Right ventricle myocardium inferior (tissue), 1 donor: ENCODE data around the gene GRID1. TPM values are rescaled to one million over a fixed set of nuclear protein-coding genes. Genes with fewer than 3 reads are reported as not detected.

ENCODE experiments used
- ATAC-seq: fragments of 200-7000 bp; cut with Tn5 transposase; one replicate; pipeline ENCODE4 v1.9.1; 2020; ENCODE audit warnings: mild to moderate bottlenecking, moderate library complexity
- DNase-seq: peaks from one replicate; pipeline ENCODE4 v3.0.0; 2021; ENCODE audit errors: missing footprints
- intact Hi-C: fragments of 100-400 bp; cut with DNase I; formaldehyde crosslinking; loops from one replicate; pipeline ENCODE4 v1.11.0; 2022
- total RNA-seq: library from RNA; stranded (reverse); fragmentation: NEBNext Ultra II Directional; extraction: Animal tissue kit (Norgen Biotek cat#: 25700); gene quantifications from one replicate; pipeline ENCODE4 v1.2.1, GENCODE V29; 2021
- donor health status: DM: no; HTN: yes; CAD: no; lungs with severe emphysema.

The GRID1 gene
- total RNA-seq, 1 donor from 2014 or later, result 1.3 TPM

DNA sequence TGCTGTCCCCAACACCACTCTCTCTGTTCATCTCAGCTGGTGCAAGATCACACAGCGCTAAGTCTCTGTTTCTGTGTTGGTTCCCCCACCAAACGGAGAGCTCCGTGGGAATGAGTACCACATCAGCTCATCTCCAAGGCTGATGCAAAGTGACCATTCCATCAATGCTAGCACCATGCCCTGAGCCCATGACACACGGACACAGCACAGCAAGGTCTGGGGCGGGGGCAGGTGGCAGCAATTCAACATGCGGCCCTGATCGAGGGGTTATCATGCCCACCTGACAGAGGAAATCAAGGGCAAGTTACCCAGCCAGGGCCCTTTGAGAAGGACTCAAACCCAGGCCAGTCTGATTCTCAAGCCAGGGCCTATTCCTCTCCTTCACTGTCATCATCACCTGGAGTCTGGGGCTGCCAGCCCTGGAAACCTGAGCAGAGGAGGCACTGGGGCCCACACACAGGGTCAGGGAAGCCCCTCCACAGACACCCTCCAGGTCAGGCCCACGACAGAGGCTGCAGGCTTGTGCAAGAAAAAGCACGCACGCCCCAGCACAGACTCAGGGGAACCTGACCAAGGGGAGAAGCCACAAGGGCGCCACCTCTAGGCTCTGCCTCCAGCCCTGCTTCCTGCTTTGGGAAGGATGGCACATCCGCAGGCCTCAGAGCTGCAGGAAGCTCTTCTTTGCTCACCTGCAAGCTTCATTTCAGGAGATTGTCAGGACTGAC is 74.8 kb downstream of the GRID1 start:
- intact Hi-C loops, result no loop called here
- ATAC-seq (no peak), DNase-seq (no peak)

DNA sequence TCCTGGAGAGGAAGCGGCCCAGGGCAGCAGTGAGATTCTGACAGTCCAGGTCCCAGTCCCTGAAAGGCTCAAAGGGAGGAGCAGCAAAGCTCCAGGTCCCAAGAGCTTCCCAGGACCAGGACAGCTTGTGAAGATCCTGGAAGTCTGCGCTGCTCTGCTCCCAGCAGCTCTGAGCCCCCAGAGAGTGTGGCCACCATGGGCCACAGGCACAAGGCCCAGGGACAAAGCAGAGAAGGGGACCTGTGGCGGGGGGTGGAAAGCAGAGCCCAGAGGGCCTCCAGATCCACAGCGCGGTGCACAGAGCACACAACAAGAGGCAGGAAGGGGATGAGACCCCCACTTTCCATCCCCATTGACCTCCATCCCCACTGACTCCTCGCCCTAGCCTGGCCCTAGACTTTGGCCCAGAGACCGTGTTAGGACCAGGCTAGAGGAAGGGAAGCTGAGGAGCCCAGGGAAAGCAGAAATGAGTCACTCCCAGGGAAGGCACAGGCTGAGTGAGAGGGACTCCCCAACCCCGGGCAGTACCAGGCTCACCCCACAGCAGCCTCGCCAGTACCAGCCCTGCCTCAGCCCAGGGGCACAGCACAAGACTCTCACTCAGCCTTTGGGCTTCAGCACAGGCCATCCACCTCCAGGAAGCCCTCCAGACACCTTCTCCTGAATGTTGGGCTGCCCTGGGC is 75.5 kb downstream of the GRID1 start:
- ATAC-seq (peak; percentile 14), DNase-seq (no peak)
- intact Hi-C loops, result no loop called here

- DNase-seq, result no peak
- intact Hi-C loops, result no loop called here
- ATAC-seq, result no peak
Measured at GRCh38 chr10:86289577-86289868, 77.1 kb downstream of the GRID1 start.

GRCh38 chr10:86288695-86289576 is 77.7 kb downstream of the GRID1 start:
- ATAC-seq, result no peak
- DNase-seq, result no peak

DNA sequence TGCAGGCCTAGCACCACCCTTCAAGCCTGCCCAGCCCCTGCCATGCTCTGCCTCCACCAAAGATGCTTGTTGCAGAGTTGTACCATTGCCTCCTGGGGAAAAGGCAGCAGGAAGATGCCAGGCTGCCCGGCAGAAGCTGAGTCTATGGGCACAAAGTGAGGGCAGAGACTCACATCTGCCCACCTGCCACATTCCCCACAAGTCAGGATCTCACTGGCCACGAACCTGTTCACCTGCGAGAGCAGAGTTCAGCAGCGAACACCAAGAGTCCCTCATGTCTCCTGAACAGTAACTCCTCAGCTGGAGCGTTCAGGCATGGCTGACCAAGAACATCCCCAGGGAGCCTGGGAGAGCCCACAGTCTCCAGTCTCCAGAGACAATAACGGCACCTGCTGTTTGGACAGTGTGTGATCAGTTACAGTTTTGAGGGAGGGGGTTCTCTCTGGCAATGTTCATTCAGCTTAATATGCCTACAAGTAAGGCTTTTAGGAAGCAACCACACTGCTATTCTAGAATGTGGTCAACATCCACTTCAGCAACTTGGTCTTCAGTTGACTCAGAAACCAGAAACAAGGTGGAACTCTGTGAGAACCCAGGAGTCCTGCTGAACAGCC is 78.5 kb downstream of the GRID1 start:
- intact Hi-C loops, result no loop called here
- DNase-seq (no peak), ATAC-seq (no peak)

More at GRCh38 chr10:86288695-86289576, 77.7 kb downstream of the GRID1 start:
- intact Hi-C loops, result no loop called here

DNA sequence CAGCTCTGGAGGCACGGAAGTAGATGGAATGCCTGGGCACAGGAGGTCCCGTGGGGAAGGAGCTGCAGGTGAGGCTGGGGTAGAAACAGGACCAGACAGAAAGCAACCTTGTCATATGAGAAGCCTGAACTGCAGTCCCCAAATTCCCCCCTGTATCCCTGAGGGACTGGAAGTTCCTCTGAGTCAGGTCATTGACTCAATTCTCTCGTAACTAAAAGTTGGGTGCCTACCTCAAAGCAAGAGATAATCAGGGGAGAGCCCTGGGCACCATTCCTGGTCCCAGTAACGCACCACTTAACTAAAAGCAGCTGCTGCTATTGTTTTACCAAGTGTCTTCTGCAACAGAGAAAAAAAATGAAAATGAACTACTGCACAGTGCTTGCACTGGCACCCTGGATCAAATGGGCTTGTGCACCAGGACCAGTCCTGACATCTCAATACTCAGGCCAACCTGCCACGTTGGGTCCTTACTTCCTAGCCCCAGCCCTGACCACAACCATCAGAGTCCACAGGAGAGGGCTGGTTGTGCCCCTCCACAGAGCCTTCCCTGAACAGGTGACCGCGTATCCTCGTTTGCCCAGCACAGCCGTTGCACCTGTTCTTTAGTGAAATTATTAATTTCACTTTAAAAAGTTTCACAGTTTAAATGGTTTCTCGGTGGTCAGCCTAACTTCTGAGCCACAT is 79.3 kb downstream of the GRID1 start:
- intact Hi-C loops, result no loop called here
- DNase-seq, result no peak
- ATAC-seq, result no peak

DNA sequence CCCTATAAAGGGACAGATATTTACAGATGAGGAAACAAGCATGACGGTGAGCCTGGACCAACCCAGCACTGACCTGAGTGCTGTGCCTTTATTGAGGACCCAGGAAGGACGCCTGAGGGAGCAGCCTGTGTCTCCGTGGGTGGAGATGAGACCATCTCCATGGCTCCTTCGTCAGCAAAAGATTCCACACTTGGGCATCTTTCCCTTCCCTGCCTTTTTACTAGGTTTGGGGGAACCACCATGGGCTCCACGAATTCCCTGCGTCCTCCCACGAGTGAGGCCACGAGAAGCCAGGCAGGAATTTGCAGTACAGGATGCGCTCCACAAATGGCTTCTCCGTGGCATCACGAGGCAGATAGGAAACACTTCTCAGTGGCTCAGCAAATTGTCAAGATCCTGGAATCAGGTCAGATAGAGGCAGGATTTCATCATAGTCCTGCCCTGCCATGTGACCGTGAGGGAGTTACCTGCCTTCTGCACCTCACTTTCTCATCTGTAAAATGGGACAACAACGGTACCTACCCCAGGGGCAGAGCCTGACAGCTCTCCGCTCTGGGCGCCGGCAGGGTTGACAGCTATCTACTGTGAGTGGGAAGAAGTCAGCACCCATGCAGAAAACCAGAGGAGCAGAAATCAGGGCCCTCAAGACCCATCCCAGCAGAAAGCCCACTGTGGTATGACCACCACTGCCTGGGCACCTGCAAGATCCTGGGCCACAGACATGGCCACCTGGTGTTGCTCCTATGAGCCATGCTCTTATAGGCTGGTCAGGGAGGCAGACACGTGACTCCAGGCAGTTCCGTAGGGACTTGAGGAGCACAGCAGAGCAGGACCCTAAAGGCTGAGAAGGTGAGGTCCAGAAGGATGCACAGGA is 80.1 kb downstream of the GRID1 start:
- no peak for DNase-seq
- ATAC-seq, result no peak
- intact Hi-C loops, result no loop called here

DNA sequence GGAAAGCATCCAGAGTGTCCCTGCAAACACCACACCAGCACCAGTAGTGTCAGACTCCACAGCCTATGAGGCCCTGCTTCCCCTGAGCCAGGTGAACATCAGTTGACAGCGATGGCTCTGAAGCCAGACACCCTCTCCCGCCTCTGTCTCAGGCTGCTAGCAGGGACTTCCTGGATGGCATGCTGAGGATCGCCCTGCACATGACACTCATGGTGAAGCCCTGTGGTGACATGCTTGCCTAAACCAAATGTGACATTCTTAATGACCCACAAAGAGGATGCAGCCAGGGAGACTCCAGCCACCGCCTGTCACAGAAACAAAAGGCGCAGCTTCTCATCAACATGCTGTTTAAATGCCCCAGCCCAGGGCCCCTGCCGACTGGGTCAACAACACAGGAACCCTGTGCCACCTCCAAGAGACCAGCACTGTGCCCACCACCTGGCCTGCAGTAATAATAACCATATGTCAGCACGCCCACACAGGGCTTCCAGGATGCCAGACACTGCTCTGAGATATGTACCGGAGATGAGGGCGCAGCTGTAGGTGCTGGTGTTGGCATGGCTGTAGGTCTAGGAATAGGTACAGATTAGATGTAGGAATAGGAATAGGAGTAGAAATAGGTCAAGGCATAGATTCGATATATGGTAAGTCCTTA is 81.3 kb downstream of the GRID1 start:
- ATAC-seq (no peak), DNase-seq (no peak)
- intact Hi-C loops, result no loop called here

GRCh38 chr10:86284355-86285105 is 82.1 kb downstream of the GRID1 start:
- DNase-seq, result no peak
- ATAC-seq, result no peak
- intact Hi-C loops, result no loop called here

DNA sequence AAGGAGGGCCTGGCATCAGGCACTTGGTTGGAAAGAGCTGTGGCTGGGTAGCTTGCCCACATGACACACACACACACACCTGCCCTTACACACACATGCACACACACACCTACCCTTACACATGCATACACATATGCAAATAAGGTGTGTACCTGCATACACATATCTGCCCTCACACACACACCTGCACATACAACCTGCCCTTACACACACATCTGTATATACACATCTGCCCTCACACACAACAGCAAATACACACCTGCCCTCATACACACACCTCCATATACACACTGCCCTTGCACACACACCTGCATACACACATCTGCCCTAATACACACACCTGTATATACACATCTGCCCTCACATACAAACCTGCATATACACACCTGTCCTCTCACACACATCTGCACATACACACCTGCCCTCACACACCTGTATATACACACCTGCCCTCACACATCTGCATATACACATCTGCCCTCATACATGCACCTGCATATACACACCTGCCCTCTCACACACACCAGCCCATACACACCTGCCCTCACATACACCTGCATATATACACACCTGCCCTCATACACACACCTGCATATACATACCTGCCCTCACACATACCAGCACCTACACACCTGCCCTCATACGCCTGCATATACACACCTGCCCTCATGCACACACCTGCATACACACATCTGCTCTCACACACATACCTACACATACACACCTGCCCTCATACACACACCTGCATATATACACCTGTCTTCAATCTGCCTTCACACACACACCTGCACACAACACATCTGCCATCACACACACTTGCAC is 82.9 kb downstream of the GRID1 start:
- DNase-seq (no peak), ATAC-seq (peak; percentile 10)
- intact Hi-C loops, result no loop called here

DNA sequence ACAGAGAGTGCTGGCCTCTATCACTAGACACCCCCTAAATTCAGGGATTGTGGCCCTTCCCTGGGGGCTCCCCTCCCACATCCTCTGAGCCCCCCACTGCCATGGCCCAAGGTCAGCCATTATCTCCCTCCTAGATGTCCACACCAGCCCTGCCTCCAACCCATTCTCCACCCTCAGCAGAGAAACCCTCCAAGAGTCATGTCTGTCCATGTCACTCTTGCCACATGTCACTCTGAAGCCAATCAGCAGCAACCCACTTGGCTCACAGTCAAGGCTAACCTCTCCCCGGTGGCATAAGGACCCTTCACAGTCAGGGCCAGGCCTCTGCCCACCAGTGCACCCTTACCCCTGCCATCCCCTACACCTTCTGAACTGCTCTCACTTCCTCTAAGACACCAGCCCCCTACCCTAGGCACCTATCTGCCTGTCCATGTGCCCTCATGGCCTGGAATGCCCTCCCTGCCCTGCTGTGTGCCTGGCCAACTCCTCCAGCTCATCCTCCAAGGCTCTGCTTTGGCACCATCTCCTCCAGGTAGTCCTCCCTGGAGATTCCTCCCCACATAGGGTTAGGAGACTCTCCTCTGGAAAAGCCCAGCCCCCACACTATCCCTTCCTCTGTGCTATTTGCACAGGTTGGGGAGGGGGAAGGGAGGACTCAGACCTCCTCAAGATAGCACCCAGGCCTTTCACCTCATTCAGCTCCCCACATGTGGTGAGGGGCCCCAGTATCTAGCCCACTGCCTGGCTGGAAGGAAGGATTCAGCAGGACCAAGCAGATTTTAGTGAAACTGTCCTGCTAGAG is 83.7 kb downstream of the GRID1 start:
- no peak for ATAC-seq
- intact Hi-C loops, result no loop called here
- DNase-seq, result no peak

DNA sequence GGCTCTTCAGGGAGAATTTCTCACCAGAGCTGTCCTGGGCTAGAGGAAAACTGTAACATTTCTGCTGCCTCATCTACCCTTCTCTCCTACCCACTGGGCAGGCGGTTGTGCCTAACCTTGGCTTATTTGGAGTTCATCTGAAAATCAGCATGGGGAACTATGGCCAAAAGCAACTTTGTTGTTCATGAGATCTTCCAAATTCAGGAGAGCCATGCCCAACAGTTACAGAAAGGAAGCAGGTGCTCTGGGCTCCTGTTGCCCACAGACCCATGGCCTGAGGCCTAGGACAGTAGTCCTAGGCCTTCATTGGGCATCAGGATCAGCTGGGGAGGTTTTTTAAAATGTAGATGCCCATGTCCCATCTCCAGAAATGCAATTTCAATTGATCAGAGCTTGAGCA is 85.2 kb downstream of the GRID1 start:
- intact Hi-C loops, result no loop called here
- no peak for DNase-seq
- no peak for ATAC-seq

- intact Hi-C loops, result no loop called here
- no peak for ATAC-seq
- no peak for DNase-seq
Measured at GRCh38 chr10:86269332-86269731, 97.3 kb downstream of the GRID1 start.

GRCh38 chr10:86267286-86268195 is 99.1 kb downstream of the GRID1 start:
- intact Hi-C loops, result no loop called here
- no peak for DNase-seq
- no peak for ATAC-seq
